ENCODE data around the gene TBL1X.

Gene TBL1X

DNA sequence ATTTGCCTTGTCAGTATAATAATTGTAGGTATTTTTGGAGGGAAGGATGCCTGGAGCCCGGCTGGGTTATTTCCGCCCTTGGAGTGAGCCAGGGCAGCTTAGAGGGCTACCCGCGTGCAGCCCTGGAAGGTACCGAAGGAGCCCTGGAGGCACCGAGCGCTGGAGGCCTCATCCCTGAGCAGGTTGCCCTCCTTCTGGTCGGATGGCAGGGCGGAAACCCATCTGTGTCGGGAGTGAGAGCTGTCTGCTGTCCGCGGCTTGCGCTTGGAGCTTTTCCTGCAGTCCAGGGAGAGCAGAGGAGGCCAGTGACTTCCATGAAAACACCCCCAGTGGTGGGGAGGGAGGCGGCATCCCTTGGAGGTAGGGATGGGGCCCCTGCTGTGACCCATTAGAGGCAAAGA lies 122.1 kb downstream of the TBL1X start:
- no peak for DNase-seq (ENCODE audit: low spot score)

DNA sequence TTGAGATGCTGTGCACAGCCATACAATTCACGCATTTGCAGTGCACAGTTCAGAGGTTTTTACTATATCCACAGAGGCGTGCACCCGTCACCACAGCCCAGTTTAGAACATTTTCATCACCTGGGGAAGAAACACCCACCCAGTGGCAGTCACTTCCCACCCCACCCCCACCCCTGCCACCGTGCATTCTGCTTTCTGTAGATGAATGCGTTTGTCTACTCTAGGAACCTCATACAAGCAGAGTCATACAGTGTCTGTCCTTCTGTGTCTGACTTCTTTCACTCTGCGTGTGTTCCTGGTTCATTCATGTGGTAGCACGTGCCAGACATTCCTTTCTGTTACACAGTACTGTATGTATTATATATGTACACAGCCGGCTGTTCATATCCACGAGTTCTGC lies 122.8 kb downstream of the TBL1X start:
- DNase-seq (ENCODE audit: low spot score), result no peak

DNA sequence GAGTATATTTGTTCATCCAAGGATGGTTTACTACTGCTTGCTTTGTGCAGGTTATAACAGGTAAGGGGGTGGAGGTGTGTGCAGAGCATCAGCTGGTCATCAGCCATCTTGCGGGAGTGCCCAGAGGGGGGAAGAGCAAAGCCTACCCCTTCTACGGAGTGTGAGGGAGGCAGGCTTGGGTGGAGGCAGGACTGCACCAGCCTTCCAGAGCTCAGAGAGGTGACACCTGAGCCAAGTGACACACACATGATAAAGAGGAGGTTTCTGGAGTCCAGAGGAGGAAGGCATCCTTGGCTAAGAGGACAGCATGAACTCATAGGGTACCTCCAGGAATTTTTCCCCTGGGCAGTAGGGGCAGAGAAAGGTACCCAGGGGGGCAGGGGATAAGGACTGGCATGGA lies 126.6 kb downstream of the TBL1X start:
- no peak for DNase-seq (ENCODE audit: low spot score)

DNA sequence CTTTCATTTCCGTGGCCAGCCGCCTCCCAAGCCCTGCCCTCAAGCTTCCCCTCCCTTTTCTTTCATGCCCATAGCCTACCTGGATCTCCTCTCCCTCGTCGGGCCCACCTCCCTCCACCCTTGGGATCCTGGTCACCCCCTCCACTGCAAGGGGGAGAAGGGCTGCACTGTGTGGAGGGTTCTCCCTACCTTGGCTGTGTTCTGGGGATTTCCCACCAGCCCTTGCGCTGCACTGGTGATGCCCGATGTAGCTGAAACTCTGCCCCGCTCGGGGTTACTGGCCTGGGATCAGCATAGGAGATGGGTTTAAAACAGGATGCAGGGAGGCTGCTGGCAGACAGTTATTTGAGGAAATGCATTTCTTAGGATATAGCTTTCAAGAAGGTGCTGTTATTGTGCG lies 128.9 kb downstream of the TBL1X start:
- DNase-seq (ENCODE audit: low spot score), result no peak

- peak; percentile 58 for DNase-seq (ENCODE audit: low spot score)
Measured at GRCh38 chrX:9595174-9595573, 130.3 kb downstream of the TBL1X start.

DNA sequence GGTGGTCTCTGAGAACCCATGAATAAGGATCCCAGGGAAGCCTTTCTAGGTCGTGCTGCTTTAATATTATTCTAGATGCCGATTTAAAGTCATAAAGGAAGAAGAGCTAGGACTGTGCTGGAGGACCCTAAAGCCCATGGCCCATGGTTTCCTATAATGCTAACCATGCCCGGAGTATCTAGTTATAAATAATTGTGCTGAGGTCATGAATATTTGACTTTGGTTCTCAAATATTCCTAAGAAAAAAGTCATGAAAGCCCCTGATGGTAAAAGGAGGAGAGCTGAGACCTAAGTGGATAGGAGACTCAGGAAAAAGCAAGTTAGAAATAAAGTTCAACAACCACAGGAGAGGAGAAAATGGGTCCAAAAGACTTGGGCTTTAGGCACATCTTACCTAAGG lies 132.0 kb downstream of the TBL1X start:
- no peak for DNase-seq (ENCODE audit: low spot score)

DNA sequence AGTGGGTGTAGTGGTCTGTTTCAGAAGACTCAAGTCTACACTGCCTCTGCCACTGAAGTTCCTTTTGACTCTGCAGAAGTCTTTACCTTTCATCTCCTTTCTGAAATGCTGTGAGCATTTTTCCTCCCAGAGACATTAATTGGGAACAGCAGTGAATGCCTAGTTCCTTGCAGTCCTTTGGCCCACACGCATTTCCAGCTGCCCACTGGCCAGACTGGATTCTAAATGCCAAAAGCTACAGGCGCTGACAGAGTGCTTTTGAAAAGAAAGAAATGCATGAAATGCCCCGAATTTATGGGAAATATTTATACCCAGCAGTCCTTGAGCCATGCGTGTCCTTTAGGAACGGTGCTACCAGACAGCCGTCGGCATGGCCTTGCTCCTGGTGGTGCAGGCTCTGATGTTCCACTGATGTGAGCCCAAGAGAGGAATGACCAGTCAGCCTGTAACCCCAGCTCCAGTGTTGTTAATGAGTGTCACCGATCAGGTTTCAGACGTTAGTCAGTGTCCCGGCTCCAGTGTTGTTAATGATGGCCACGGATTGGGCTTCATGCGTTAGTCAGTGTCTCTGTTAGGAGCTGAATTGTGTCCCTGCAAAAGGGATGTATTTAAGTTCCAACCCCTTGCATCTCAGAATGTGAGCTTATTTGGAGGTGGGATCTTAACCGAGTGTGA lies 132.6 kb downstream of the TBL1X start:
- DNase-seq (ENCODE audit: low spot score), result peak; percentile 44

GRCh38 chrX:9598344-9598743 lies 133.5 kb downstream of the TBL1X start:
- DNase-seq (ENCODE audit: low spot score), result no peak

GRCh38 chrX:9604111-9604907 lies 139.5 kb downstream of the TBL1X start:
- DNase-seq (ENCODE audit: low spot score), result peak; percentile 76

GRCh38 chrX:9604908-9605306 lies 140.0 kb downstream of the TBL1X start:
- no peak for DNase-seq (ENCODE audit: low spot score)

DNA sequence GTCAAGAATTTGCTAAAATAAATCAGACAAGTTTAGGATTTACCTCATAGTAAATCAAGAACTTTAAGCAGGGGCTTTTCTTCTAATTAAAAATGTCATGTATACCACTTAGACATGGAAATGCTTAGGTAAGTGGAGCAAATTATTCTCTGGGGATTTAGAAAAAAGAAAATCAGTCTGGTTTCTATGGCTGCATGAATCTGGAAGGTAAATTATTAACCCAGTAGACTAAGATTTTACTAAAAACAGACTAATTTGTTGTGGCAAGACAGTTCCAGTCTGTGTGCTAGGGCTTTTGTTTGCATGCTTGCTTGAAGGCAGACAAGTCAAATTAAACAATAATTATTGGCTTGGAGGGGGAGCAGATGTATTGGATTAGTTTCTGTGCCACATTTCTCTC lies 140.6 kb downstream of the TBL1X start:
- DNase-seq (ENCODE audit: low spot score), result no peak

DNA sequence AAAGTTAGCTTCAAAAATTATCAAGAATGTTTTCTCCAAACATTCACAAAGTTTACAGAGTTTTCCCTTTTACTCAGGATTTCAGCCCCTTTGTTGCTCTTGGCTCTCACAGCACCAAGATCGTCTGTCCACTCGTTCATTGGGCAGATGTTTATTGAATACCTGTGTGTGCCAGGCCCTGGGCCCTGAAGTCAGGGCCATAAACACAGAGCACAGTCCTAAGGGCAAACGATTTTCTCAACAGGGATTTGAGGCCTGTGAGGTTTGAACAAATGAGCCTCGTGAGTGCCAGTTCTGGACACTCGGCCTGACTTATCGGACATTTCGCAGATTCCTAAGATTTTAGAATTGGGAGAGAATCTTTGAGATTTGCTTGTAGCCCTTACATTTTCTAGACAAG lies 142.1 kb downstream of the TBL1X start:
- DNase-seq (ENCODE audit: low spot score), result no peak

GRCh38 chrX:9609499-9609898 lies 144.6 kb downstream of the TBL1X start:
- no peak for DNase-seq (ENCODE audit: low spot score)

DNA sequence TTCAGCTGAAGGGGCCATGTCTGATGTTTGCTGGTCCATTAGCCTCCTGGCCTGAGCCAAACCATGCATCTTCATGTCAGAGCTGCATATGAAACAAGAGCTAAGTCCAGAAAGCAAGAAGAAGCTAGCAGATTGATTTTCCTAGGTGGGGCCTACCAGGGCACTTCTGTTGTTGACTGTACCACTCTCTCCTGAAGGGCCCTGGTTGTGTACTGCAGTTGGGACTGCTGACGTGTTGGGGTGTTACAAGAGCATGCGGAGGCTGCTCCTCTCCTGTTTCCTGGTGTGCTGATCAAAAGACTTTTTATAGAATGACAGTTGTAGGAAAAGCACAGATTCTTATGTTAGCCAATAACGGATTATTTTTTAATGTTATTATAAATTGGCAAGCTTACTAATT lies 145.1 kb downstream of the TBL1X start:
- no peak for DNase-seq (ENCODE audit: low spot score)

DNA sequence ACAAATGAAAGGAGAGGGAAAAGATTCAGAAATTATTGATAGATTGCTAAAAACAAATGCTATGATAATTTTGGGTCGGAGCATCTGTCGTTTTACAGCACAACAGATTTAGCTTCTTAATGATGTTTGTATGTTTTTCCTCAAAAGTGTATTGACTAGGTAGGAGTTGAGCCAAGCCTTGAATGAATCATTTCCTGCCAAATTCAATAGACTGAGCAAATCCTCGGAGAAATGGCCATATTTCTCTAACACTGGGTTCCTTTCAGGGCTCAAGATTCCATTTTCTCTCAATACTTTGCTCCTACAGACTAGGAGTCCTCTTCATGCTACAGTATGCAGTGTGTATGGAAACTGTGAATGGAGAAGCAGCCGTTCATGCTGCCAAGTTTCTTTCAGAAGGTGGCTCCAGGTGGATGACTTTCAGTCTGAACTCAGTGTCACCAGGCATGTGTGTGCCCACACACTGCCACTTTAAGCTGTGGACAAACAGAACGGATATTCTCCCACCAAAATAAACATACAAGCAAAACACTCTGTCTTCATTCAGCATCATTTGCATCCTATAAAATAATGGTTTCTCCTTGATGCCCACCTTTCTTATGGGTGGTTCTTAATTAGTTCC lies 146.0 kb downstream of the TBL1X start:
- DNase-seq (ENCODE audit: low spot score), result peak; percentile 15

DNA sequence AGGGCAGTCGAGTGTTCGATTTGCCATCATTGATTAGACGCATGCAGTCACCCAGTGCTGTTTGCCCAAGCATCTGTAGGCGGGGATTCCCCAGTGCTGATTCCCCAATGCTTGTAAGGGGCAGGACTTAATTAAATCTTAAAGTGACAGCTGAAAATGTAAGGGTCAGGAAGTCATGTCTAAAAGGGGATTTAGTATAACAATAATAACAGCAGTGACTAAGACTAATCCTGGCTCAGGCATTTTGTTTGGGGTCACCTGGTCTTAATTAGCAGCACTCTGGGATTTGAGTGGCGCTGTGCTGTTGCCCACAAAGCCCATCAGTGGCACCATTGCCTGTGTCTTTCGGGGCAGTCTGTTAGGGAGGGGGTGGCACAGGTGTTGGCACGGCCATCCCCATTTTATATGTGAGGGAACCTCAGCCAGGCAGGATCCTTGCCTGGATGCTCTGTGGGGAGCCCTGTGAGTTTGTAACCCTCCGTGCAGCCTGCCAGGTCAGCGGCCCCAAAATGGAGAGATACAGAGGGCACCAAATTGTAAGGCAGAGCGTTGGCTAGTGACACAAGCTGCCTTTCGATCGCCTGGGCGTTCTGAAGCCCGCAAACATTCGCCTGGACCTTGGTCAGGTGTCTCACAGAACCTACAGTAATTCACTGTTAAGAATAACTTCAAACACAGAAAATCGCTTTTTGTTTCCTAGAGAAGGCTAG lies 146.7 kb downstream of the TBL1X start:
- DNase-seq (ENCODE audit: low spot score), result no peak

DNA sequence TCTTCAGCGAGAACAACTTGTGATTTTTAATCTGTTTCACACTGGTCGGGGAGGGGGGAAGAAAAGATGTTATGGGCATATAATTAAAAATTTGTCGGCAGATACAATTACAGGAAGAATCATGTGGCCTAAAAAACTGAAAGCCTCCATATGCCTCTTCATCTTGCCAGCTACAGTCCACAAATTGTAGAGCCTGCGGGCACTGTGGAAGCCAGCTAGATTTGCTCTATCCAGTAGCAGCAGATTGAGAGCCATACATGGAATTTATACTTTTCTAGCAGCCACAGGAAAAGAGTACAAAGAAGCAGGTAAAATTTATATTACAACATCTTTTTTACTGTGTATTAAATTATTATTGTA lies 147.3 kb downstream of the TBL1X start:
- DNase-seq (ENCODE audit: low spot score), result no peak

- peak; percentile 41 for DNase-seq (ENCODE audit: low spot score)
Measured at GRCh38 chrX:9614016-9614415, 149.2 kb downstream of the TBL1X start.

GRCh38 chrX:9619133-9619532 lies 154.3 kb downstream of the TBL1X start:
- DNase-seq (ENCODE audit: low spot score), result no peak

GRCh38 chrX:9619581-9619980 lies 154.7 kb downstream of the TBL1X start:
- DNase-seq (ENCODE audit: low spot score), result no peak

- DNase-seq (ENCODE audit: low spot score), result no peak
Measured at GRCh38 chrX:9622128-9622527, 157.3 kb downstream of the TBL1X start.

DNA sequence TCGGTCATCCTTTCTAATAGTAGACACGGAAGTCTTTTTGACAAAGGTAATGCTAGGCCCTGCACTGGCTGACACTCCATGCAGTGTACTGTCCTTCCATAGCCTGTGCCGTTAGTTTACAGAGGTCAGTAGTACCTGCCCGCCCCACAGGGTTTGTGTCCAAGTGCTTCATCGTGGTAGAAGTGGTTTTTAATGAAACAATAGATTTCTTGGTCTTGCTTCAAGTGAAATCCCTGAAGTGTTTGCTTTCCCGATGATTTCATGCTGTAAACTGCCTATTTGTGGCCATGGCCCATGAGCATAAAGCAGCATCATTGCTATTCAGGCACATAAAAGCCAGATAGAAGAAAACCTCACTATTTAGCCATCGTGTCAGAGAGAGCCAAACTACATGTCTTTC lies 161.5 kb downstream of the TBL1X start:
- DNase-seq (ENCODE audit: low spot score), result no peak

- peak; percentile 40 for DNase-seq (ENCODE audit: low spot score)
Measured at GRCh38 chrX:9627922-9628321, 163.1 kb downstream of the TBL1X start.

Data from GM03348 (cell line).